Fibroblast of lung (primary cell): ENCODE results near the gene PMIS2.

Experiments
- EZH2 ChIP-seq: IDR thresholded peaks from 2 replicates; pipeline ENCODE4 v1.5.1; 2012; ENCODE audit warnings: low read length, control low read depth, mild to moderate bottlenecking; ENCODE audit errors: missing control alignments
- TF ChIP-seq, protein P1 (sequence below), 2 donors: IDR thresholded peaks in 1 of 2; conservative IDR thresholded peaks in 1 of 2; 1 replicate in 1 of 2; 2 replicates in 1 of 2; pipeline ENCODE4 v1.5.1; 2011 to 2012; ENCODE audit warnings: low read length in 2 of 2, control low read depth in 1 of 2, inconsistent platforms in 1 of 2, low read depth in 1 of 2, mild to moderate bottlenecking in 1 of 2

GRCh38 chr19:35545855-35546381 lies 40.1 kb upstream of the PMIS2 start:
- TF ChIP-seq, protein P1, sequence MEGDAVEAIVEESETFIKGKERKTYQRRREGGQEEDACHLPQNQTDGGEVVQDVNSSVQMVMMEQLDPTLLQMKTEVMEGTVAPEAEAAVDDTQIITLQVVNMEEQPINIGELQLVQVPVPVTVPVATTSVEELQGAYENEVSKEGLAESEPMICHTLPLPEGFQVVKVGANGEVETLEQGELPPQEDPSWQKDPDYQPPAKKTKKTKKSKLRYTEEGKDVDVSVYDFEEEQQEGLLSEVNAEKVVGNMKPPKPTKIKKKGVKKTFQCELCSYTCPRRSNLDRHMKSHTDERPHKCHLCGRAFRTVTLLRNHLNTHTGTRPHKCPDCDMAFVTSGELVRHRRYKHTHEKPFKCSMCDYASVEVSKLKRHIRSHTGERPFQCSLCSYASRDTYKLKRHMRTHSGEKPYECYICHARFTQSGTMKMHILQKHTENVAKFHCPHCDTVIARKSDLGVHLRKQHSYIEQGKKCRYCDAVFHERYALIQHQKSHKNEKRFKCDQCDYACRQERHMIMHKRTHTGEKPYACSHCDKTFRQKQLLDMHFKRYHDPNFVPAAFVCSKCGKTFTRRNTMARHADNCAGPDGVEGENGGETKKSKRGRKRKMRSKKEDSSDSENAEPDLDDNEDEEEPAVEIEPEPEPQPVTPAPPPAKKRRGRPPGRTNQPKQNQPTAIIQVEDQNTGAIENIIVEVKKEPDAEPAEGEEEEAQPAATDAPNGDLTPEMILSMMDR (conservative IDR thresholded peaks at IDR 0.05 in 1 of 2, IDR thresholded peaks at IDR 0.05 in 1 of 2; ENCODE audit: low read depth in 1 of 2, low read length in 2 of 2), result no peak
- no peak for TF ChIP-seq EZH2
